ES-I3 (cell line): ENCODE measurements around the gene GLB1L2.

Source experiments
- H3K36me3 ChIP-seq: 2 replicates; pipeline ENCODE4 v1.6.1; 2013; ENCODE audit warnings: mild to moderate bottlenecking, low read length, control low read depth, moderate library complexity; ENCODE audit not compliant: insufficient read depth
- H3K4me1 ChIP-seq: 2 replicates; pipeline ENCODE4 v1.6.1; 2013; ENCODE audit warnings: mild to moderate bottlenecking, control low read depth, low read length; ENCODE audit not compliant: insufficient read depth
- H3K9ac ChIP-seq: 2 replicates; pipeline ENCODE4 v1.6.1; 2013; ENCODE audit warnings: low read depth, mild to moderate bottlenecking, low read length, moderate library complexity
- H3K9me3 ChIP-seq: 2 replicates; pipeline ENCODE4 v1.6.1; 2013; ENCODE audit warnings: mild to moderate bottlenecking, low read length, moderate library complexity; ENCODE audit not compliant: control insufficient read depth, insufficient read depth

Gene GLB1L2

GRCh38 chr11:134413043-134413825 is 81.4 kb downstream of the GLB1L2 start:
- Histone ChIP-seq H3K9me3 (no peaks in the 10 kb centered on the region), H3K4me1 (peaks cover 24% of the 10 kb centered on the region), H3K36me3 (no peaks in the 10 kb centered on the region), H3K9ac (peak overlapping the region; percentile 60; the same call in 1 of the 2 replicates)

- peaks cover 24% of the 10 kb centered on the region for H3K4me1 ChIP-seq
- H3K9me3 ChIP-seq, result no peaks in the 10 kb centered on the region
- no peaks in the 10 kb centered on the region for H3K36me3 ChIP-seq
- no peak overlapping the region for H3K9ac ChIP-seq
Measured at GRCh38 chr11:134413826-134414731, 82.3 kb downstream of the GLB1L2 start.

GRCh38 chr11:134414766-134415765 is 83.3 kb downstream of the GLB1L2 start:
- Histone ChIP-seq H3K4me1 (peaks cover 19% of the 10 kb centered on the region), H3K36me3 (no peaks in the 10 kb centered on the region), H3K9ac (no peak overlapping the region), H3K9me3 (no peaks in the 10 kb centered on the region)

- no peak overlapping the region; the same call in 1 of the 2 replicates for H3K9ac ChIP-seq
- peaks cover 18% of the 10 kb centered on the region for H3K4me1 ChIP-seq
- no peaks in the 10 kb centered on the region for H3K9me3 ChIP-seq
- H3K36me3 ChIP-seq, result no peaks in the 10 kb centered on the region
Measured at GRCh38 chr11:134416726-134417125, 84.9 kb downstream of the GLB1L2 start.

GRCh38 chr11:134417871-134418840 is 86.4 kb downstream of the GLB1L2 start:
- Histone ChIP-seq H3K36me3 (no peaks in the 10 kb centered on the region), H3K9ac (no peak overlapping the region), H3K9me3 (no peaks in the 10 kb centered on the region), H3K4me1 (peaks cover 18% of the 10 kb centered on the region)

GRCh38 chr11:134423106-134423505 is 91.3 kb downstream of the GLB1L2 start:
- Histone ChIP-seq H3K4me1 (no peaks in the 10 kb centered on the region), H3K9ac (no peak overlapping the region), H3K9me3 (no peaks in the 10 kb centered on the region), H3K36me3 (no peaks in the 10 kb centered on the region)

GRCh38 chr11:134425413-134425812 is 93.6 kb downstream of the GLB1L2 start:
- H3K9ac ChIP-seq, result no peak overlapping the region
- no peaks in the 10 kb centered on the region for H3K9me3 ChIP-seq
- H3K4me1 ChIP-seq, result no peaks in the 10 kb centered on the region
- H3K36me3 ChIP-seq, result no peaks in the 10 kb centered on the region
